Measurements from ENCODE around the gene RASA2.

The RASA2 gene

GRCh38 chr3:141486746-141487520 is at the start of gene RASA2:
Gene RASA2 (plus strand): TSS chr3:141487027. CDS start chr3:141487084, 57 bp downstream.
- peak; percentile 78 for DNase-seq

- DNase-seq: no peak
These were observed 47.2 kb upstream of the RASA2 start for GRCh38 chr3:141439589-141439988.

- DNase-seq: no peak
These were observed 45.9 kb upstream of the RASA2 start for GRCh38 chr3:141440942-141441341.

- peak; percentile 72 for DNase-seq
These were observed 45.2 kb upstream of the RASA2 start for GRCh38 chr3:141441381-141442364.

GRCh38 chr3:141442446-141442845 is 44.4 kb upstream of the RASA2 start:
- DNase-seq: no peak

- DNase-seq: no peak
These were observed 43.9 kb upstream of the RASA2 start for GRCh38 chr3:141442914-141443313.

- no peak for DNase-seq
These were observed 42.1 kb upstream of the RASA2 start for GRCh38 chr3:141444586-141445285.

- DNase-seq: no peak
These were observed 40.8 kb upstream of the RASA2 start for GRCh38 chr3:141445990-141446389.

- DNase-seq: no peak
These were observed 40.1 kb upstream of the RASA2 start for GRCh38 chr3:141446737-141447136.

GRCh38 chr3:141447383-141447782 is 39.4 kb upstream of the RASA2 start:
- DNase-seq: no peak

- no peak for DNase-seq
These were observed 38.1 kb upstream of the RASA2 start for GRCh38 chr3:141448606-141449220.

- no peak for DNase-seq
These were observed 37.4 kb upstream of the RASA2 start for GRCh38 chr3:141449424-141449823.

- no peak for DNase-seq
These were observed 36.0 kb upstream of the RASA2 start for GRCh38 chr3:141450727-141451375.

- DNase-seq: peak; percentile 34
These were observed 34.8 kb upstream of the RASA2 start for GRCh38 chr3:141452045-141452444.

- no peak for DNase-seq
These were observed 34.1 kb upstream of the RASA2 start for GRCh38 chr3:141452773-141453172.

GRCh38 chr3:141454054-141454453 is 32.8 kb upstream of the RASA2 start:
- no peak for DNase-seq

- peak; percentile 19 for DNase-seq
These were observed 31.8 kb upstream of the RASA2 start for GRCh38 chr3:141454906-141455602.

GRCh38 chr3:141455603-141456300 is 31.1 kb upstream of the RASA2 start:
- DNase-seq: no peak

- DNase-seq: no peak
These were observed 30.6 kb upstream of the RASA2 start for GRCh38 chr3:141456301-141456625.

GRCh38 chr3:141457624-141458236 is 29.1 kb upstream of the RASA2 start:
- DNase-seq: no peak

- DNase-seq: no peak
These were observed 27.8 kb upstream of the RASA2 start for GRCh38 chr3:141459008-141459407.
